Measurements from ENCODE around the gene SLC44A4. TPM values are rescaled to one million over a fixed set of nuclear protein-coding genes. Genes with fewer than 3 reads are reported as not detected.
A peak's percentile ranks its signal among the peaks of the same experiment; 100 is the strongest.
"Not testable (repeated sequence)": the region's sequence is repeated elsewhere in the genome, so short reads cannot be mapped to it uniquely, and the experiment has no call there.

The SLC44A4 gene
- total RNA-seq, 2 donors from 2014 or later: 0.10 to 0.13 TPM

GRCh38 chr6:31908791-31909190 is 30.0 kb upstream of the SLC44A4 start:
- no peak overlapping the region for H3K27ac Mint-ChIP-seq
- no peaks in the 10 kb centered on the region for H3K36me3 Mint-ChIP-seq (ENCODE audit: low read depth)
- no peak for DNase-seq
- H3K4me1 Mint-ChIP-seq: peaks cover 4% of the 10 kb centered on the region
- peaks cover 24% of the 10 kb centered on the region for H3K27me3 Mint-ChIP-seq
- no peak overlapping the region for H3K4me3 Mint-ChIP-seq
- no peaks in the 10 kb centered on the region for H3K9me3 ChIP-seq (ENCODE audit: control insufficient read depth, low read length, poor library complexity, severe bottlenecking)
- ATAC-seq: no peak

GRCh38 chr6:31908255-31908654 is 29.5 kb upstream of the SLC44A4 start:
- H3K27me3 Mint-ChIP-seq: peaks cover 24% of the 10 kb centered on the region
- not testable (repeated sequence) for ATAC-seq; H3K4me1 Mint-ChIP-seq; H3K4me3 Mint-ChIP-seq; H3K36me3 Mint-ChIP-seq (ENCODE audit: low read depth); H3K9me3 ChIP-seq (ENCODE audit: control insufficient read depth, low read length, poor library complexity, severe bottlenecking); H3K27ac Mint-ChIP-seq; DNase-seq

- DNase-seq: no peak
- Mint-ChIP-seq H3K27ac (no peak overlapping the region), H3K4me3 (no peak overlapping the region), H3K36me3 (ENCODE audit: low read depth) (no peaks in the 10 kb centered on the region), H3K4me1 (peaks cover 12% of the 10 kb centered on the region), H3K27me3 (peaks cover 21% of the 10 kb centered on the region)
- no peak for ATAC-seq
- H3K9me3 ChIP-seq (ENCODE audit: control insufficient read depth, low read length, poor library complexity, severe bottlenecking): no peaks in the 10 kb centered on the region
Observed at GRCh38 chr6:31907158-31907813, 28.5 kb upstream of the SLC44A4 start.

GRCh38 chr6:31906727-31907126 is 27.9 kb upstream of the SLC44A4 start:
- ATAC-seq; DNase-seq; H3K36me3 Mint-ChIP-seq (ENCODE audit: low read depth); H3K9me3 ChIP-seq (ENCODE audit: control insufficient read depth, low read length, poor library complexity, severe bottlenecking); H3K27ac Mint-ChIP-seq; H3K4me3 Mint-ChIP-seq: not testable (repeated sequence)
- peaks cover 13% of the 10 kb centered on the region for H3K4me1 Mint-ChIP-seq
- peaks cover 15% of the 10 kb centered on the region for H3K27me3 Mint-ChIP-seq

GRCh38 chr6:31906122-31906521 is 27.3 kb upstream of the SLC44A4 start:
- ATAC-seq (no peak), DNase-seq (no peak)
- H3K9me3 ChIP-seq (ENCODE audit: control insufficient read depth, low read length, poor library complexity, severe bottlenecking): no peaks in the 10 kb centered on the region
- peaks cover 14% of the 10 kb centered on the region for H3K27me3 Mint-ChIP-seq
- H3K4me1 Mint-ChIP-seq: peaks cover 13% of the 10 kb centered on the region
- H3K36me3 Mint-ChIP-seq (ENCODE audit: low read depth): no peaks in the 10 kb centered on the region
- no peak overlapping the region for H3K27ac Mint-ChIP-seq
- H3K4me3 Mint-ChIP-seq: no peak overlapping the region

GRCh38 chr6:31905041-31905440 is 26.2 kb upstream of the SLC44A4 start:
- H3K4me1 Mint-ChIP-seq: peaks cover 13% of the 10 kb centered on the region
- no peak for ATAC-seq
- no peak overlapping the region for H3K4me3 Mint-ChIP-seq

GRCh38 chr6:31903957-31904356 is 25.2 kb upstream of the SLC44A4 start:
- no peak for ATAC-seq
- DNase-seq: no peak
- H3K27me3 Mint-ChIP-seq: peaks cover 6% of the 10 kb centered on the region
- H3K36me3 Mint-ChIP-seq (ENCODE audit: low read depth): no peaks in the 10 kb centered on the region
- peaks cover 20% of the 10 kb centered on the region for H3K4me1 Mint-ChIP-seq
- no peak overlapping the region for H3K27ac Mint-ChIP-seq
- no peaks in the 10 kb centered on the region for H3K9me3 ChIP-seq (ENCODE audit: control insufficient read depth, low read length, poor library complexity, severe bottlenecking)
- H3K4me3 Mint-ChIP-seq: no peak overlapping the region

More at GRCh38 chr6:31905041-31905440, 26.2 kb upstream of the SLC44A4 start:
- Mint-ChIP-seq H3K27me3 (peaks cover 10% of the 10 kb centered on the region), H3K27ac (no peak overlapping the region), H3K36me3 (ENCODE audit: low read depth) (no peaks in the 10 kb centered on the region)
- no peaks in the 10 kb centered on the region for H3K9me3 ChIP-seq (ENCODE audit: control insufficient read depth, low read length, poor library complexity, severe bottlenecking)
- DNase-seq: no peak

- Mint-ChIP-seq H3K4me3 (peak within 1 kb of the TSS; percentile 90), H3K36me3 (ENCODE audit: low read depth) (peaks cover 3% of the 10 kb centered on the region), H3K27ac (peak within 1 kb of the TSS; percentile 89), H3K27me3 (peaks cover 6% of the 10 kb centered on the region), H3K4me1 (peaks cover 29% of the 10 kb centered on the region)
- peak; percentile 63 for ATAC-seq
- H3K9me3 ChIP-seq (ENCODE audit: control insufficient read depth, low read length, poor library complexity, severe bottlenecking): no peaks in the 10 kb centered on the region
- peak; percentile 72 to 81 (median 81) for DNase-seq
Observed at GRCh38 chr6:31901953-31902643, 23.3 kb upstream of the SLC44A4 start, which contains the start of gene ZBTB12. ZBTB12 (minus strand) TSS chr6:31902086; CDS start chr6:31901305, 781 bp downstream.

- Mint-ChIP-seq H3K27me3 (peaks cover 5% of the 10 kb centered on the region), H3K4me1 (peaks cover 29% of the 10 kb centered on the region), H3K4me3 (peak overlapping the region; percentile 90), H3K27ac (no peak overlapping the region), H3K36me3 (ENCODE audit: low read depth) (peaks cover 3% of the 10 kb centered on the region)
- H3K9me3 ChIP-seq (ENCODE audit: control insufficient read depth, low read length, poor library complexity, severe bottlenecking): no peaks in the 10 kb centered on the region
- DNase-seq: peak; percentile 48 to 53 (median 49)
- peak; percentile 19 for ATAC-seq
Observed at GRCh38 chr6:31901415-31901952, 22.7 kb upstream of the SLC44A4 start.

GRCh38 chr6:31900917-31901414 is 22.2 kb upstream of the SLC44A4 start:
- ATAC-seq: no peak
- H3K9me3 ChIP-seq (ENCODE audit: control insufficient read depth, low read length, poor library complexity, severe bottlenecking): no peaks in the 10 kb centered on the region
- no peak for DNase-seq
- Mint-ChIP-seq H3K4me1 (peaks cover 29% of the 10 kb centered on the region), H3K36me3 (ENCODE audit: low read depth) (peaks cover 3% of the 10 kb centered on the region), H3K4me3 (peak overlapping the region; percentile 90), H3K27ac (no peak overlapping the region), H3K27me3 (no peaks in the 10 kb centered on the region)

GRCh38 chr6:31899882-31900722 is 21.3 kb upstream of the SLC44A4 start:
- no peak overlapping the region for H3K4me3 Mint-ChIP-seq
- no peaks in the 10 kb centered on the region for H3K27me3 Mint-ChIP-seq
- peaks cover 3% of the 10 kb centered on the region for H3K36me3 Mint-ChIP-seq (ENCODE audit: low read depth)
- ATAC-seq: no peak
- no peak overlapping the region for H3K27ac Mint-ChIP-seq
- DNase-seq: no peak
- H3K4me1 Mint-ChIP-seq: peaks cover 29% of the 10 kb centered on the region
- H3K9me3 ChIP-seq (ENCODE audit: control insufficient read depth, low read length, poor library complexity, severe bottlenecking): no peaks in the 10 kb centered on the region

- DNase-seq (no peak), ATAC-seq (no peak)
- Mint-ChIP-seq H3K27ac (no peak overlapping the region), H3K27me3 (no peaks in the 10 kb centered on the region), H3K36me3 (ENCODE audit: low read depth) (peaks cover 3% of the 10 kb centered on the region), H3K4me3 (peak overlapping the region; percentile 72), H3K4me1 (peaks cover 29% of the 10 kb centered on the region)
- no peaks in the 10 kb centered on the region for H3K9me3 ChIP-seq (ENCODE audit: control insufficient read depth, low read length, poor library complexity, severe bottlenecking)
Observed at GRCh38 chr6:31899215-31899614, 20.4 kb upstream of the SLC44A4 start.

Measured in T-helper 17 cell (primary cell).